IMR-90 (cell line): ENCODE data around the gene RAD23B. TPM values are rescaled to one million over a fixed set of nuclear protein-coding genes. Genes with fewer than 3 reads are reported as not detected.

Experiments
- ATAC-seq: fragments of 200-7000 bp; cut with Tn5 transposase; 2 replicates; pipeline ENCODE4 v1.9.1; 2020; ENCODE audit warnings: low read depth, mild to moderate bottlenecking, moderate library complexity
- BruUV-seq: library from RNA; stranded (reverse); fragments of 400-500 nt; replicated peaks from 2 replicates; lab custom pipeline; 2021; lab: Mats Ljungman, UMichigan
- CTCF ChIA-PET: fragments of 300-600 bp; formaldehyde crosslinking; extraction: SDS; loops from one replicate; lab custom pipeline; 2021; ENCODE audit warnings: antibody characterized with exemption; lab: Yijun Ruan, JAX
- POLR2A ChIA-PET: fragments of 300-600 bp; sonication (Branson Sonifier 250); formaldehyde crosslinking; loops from one replicate; lab custom pipeline; 2022; ENCODE audit warnings: antibody characterized with exemption; ENCODE audit not compliant: unreplicated experiment; lab: Charles Lee
- DNase-seq: peaks from one replicate; pipeline ENCODE4 v3.0.0; 2013
- H2AFZ ChIP-seq: replicated peaks from 2 replicates; pipeline ENCODE3; 2013; ENCODE audit warnings: low read length, mild to moderate bottlenecking; ENCODE audit not compliant: poor library complexity
- H2AK5ac ChIP-seq: 2 replicates; pipeline ENCODE4 v1.6.1; 2013; ENCODE audit warnings: low read depth, low read length, inconsistent platforms
- H2AK9ac ChIP-seq: replicated peaks from 2 replicates; pipeline ENCODE3; 2013; ENCODE audit warnings: mild to moderate bottlenecking, low read depth, low read length, moderate library complexity; ENCODE audit not compliant: poor library complexity
- H2BK120ac ChIP-seq: 2 replicates; pipeline ENCODE4 v1.6.1; 2013; ENCODE audit warnings: low read depth, low read length, inconsistent platforms
- H2BK15ac ChIP-seq: 3 replicates; pipeline ENCODE4 v1.6.1; 2013; ENCODE audit warnings: low read depth, low read length, inconsistent platforms
- H2BK20ac ChIP-seq: 2 replicates; pipeline ENCODE4 v1.6.1; 2013; ENCODE audit warnings: low read depth, mild to moderate bottlenecking, inconsistent platforms, low read length, moderate library complexity
- H2BK5ac ChIP-seq: 2 replicates; pipeline ENCODE4 v1.6.1; 2013; ENCODE audit warnings: mild to moderate bottlenecking, low read depth, low read length, inconsistent platforms; ENCODE audit not compliant: poor library complexity, severe bottlenecking
- H3K14ac ChIP-seq: replicated peaks from 2 replicates; pipeline ENCODE4 v1.6.1; 2013; ENCODE audit warnings: low read depth, low read length, inconsistent platforms
- H3K18ac ChIP-seq: 2 replicates; pipeline ENCODE4 v1.6.1; 2013; ENCODE audit warnings: low read depth, low read length, control low read depth
- H3K23ac ChIP-seq: 2 replicates; pipeline ENCODE4 v1.6.1; 2013; ENCODE audit warnings: low read depth, low read length, inconsistent platforms
- H3K27ac ChIP-seq: 2 replicates; pipeline ENCODE4 v1.5.1; 2013; ENCODE audit warnings: mild to moderate bottlenecking, control low read depth, low read length; ENCODE audit not compliant: insufficient read depth
- H3K27me3 ChIP-seq: 2 replicates; pipeline ENCODE4 v1.6.1; 2013; ENCODE audit warnings: low read length; ENCODE audit not compliant: control insufficient read depth, insufficient read depth
- H3K36me3 ChIP-seq: 2 replicates; pipeline ENCODE4 v1.6.1; 2013; ENCODE audit warnings: low read length, mixed read lengths; ENCODE audit not compliant: control insufficient read depth, insufficient read depth
- H3K4ac ChIP-seq: 2 replicates; pipeline ENCODE4 v1.6.1; 2013; ENCODE audit warnings: low read depth, low read length, inconsistent platforms
- H3K4me1 ChIP-seq: 2 replicates; pipeline ENCODE4 v1.6.1; 2013; ENCODE audit warnings: low read length, mixed read lengths; ENCODE audit not compliant: control insufficient read depth, insufficient read depth
- H3K4me2 ChIP-seq: 2 replicates; pipeline ENCODE4 v1.6.1; 2013; ENCODE audit warnings: low read depth, mild to moderate bottlenecking, control low read depth, low read length, moderate library complexity
- H3K4me3 ChIP-seq: 2 replicates; pipeline ENCODE4 v1.5.1; 2013; ENCODE audit warnings: low read depth, mild to moderate bottlenecking, control low read depth, low read length, moderate library complexity; ENCODE audit not compliant: insufficient read depth
- H3K56ac ChIP-seq: 2 replicates; pipeline ENCODE4 v1.6.1; 2013; ENCODE audit warnings: low read length, inconsistent platforms; ENCODE audit not compliant: insufficient read depth; ENCODE audit errors: extremely low read depth
- H3K79me1 ChIP-seq, 2 experiments: 2 replicates each; pipeline ENCODE4 v1.6.1; 2013; ENCODE audit warnings: low read length in 2 of 2, inconsistent platforms in 1 of 2, low read depth in 1 of 2
- H3K9ac ChIP-seq: 2 replicates; pipeline ENCODE4 v1.6.1; 2013; ENCODE audit warnings: low read depth, low read length, control low read depth
- H3K9me1 ChIP-seq: 2 replicates; pipeline ENCODE4 v1.6.1; 2013; ENCODE audit warnings: low read length, inconsistent platforms; ENCODE audit not compliant: insufficient read depth
- H3K9me3 ChIP-seq: 2 replicates; pipeline ENCODE4 v1.6.1; 2013; ENCODE audit warnings: low read length; ENCODE audit not compliant: control insufficient read depth, insufficient read depth
- H4K20me1 ChIP-seq: 2 replicates; pipeline ENCODE4 v1.6.1; 2013; ENCODE audit warnings: low read length, inconsistent platforms; ENCODE audit not compliant: insufficient read depth
- H4K5ac ChIP-seq: 2 replicates; pipeline ENCODE4 v1.6.1; 2013; ENCODE audit warnings: mild to moderate bottlenecking, low read depth, low read length, control low read depth
- H4K8ac ChIP-seq, 2 experiments: 2 replicates each; pipeline ENCODE4 v1.6.1; 2013; ENCODE audit warnings: low read depth in 2 of 2, low read length in 2 of 2, control low read depth in 1 of 2, inconsistent platforms in 1 of 2
- H4K91ac ChIP-seq: 2 replicates; pipeline ENCODE4 v1.6.1; 2013; ENCODE audit warnings: low read depth, low read length, inconsistent platforms; ENCODE audit not compliant: insufficient read depth
- BHLHE40 ChIP-seq: fragments of 150-350 bp; IDR thresholded peaks from 2 replicates; pipeline ENCODE4 v1.6.1; 2016; ENCODE audit warnings: mild to moderate bottlenecking, low read depth, low read length
- CEBPB ChIP-seq: IDR thresholded peaks from 2 replicates; pipeline ENCODE4 v1.6.1; 2012; ENCODE audit warnings: low read depth, low read length, improper control_type of control experiment
- CHD1 ChIP-seq: IDR thresholded peaks from 2 replicates; pipeline ENCODE4 v1.6.1; 2012; ENCODE audit warnings: low read depth, low read length, improper control_type of control experiment
- CTCF ChIP-seq: conservative IDR thresholded peaks from 2 replicates; pipeline ENCODE4 v1.5.1; 2012; ENCODE audit warnings: mild to moderate bottlenecking, low read depth, low read length, improper control_type of control experiment
- ELK1 ChIP-seq: fragments of 150-350 bp; IDR thresholded peaks from 2 replicates; pipeline ENCODE4 v1.6.1; 2016; ENCODE audit warnings: low read depth, mild to moderate bottlenecking, low read length, moderate library complexity, borderline replicate concordance
- FOS ChIP-seq: fragments of 150-350 bp; IDR thresholded peaks from 2 replicates; pipeline ENCODE4 v1.6.1; 2016; ENCODE audit warnings: low read depth, low read length
- MAFK ChIP-seq: IDR thresholded peaks from 2 replicates; pipeline ENCODE4 v1.6.1; 2012; ENCODE audit warnings: low read depth, low read length, improper control_type of control experiment
- MAZ ChIP-seq: IDR thresholded peaks from 2 replicates; pipeline ENCODE4 v1.6.1; 2012; ENCODE audit warnings: low read depth, mild to moderate bottlenecking, low read length, improper control_type of control experiment, moderate library complexity, borderline replicate concordance
- MXI1 ChIP-seq: IDR thresholded peaks from 2 replicates; pipeline ENCODE4 v1.6.1; 2012; ENCODE audit warnings: low read depth, mild to moderate bottlenecking, low read length, moderate library complexity, borderline replicate concordance
- NFE2L2 ChIP-seq: fragments of 150-350 bp; IDR thresholded peaks from 2 replicates; pipeline ENCODE4 v1.6.1; 2016; ENCODE audit warnings: low read depth, mild to moderate bottlenecking, low read length
- POLR2A ChIP-seq: IDR thresholded peaks from 2 replicates; pipeline ENCODE4 v1.6.1; 2012; ENCODE audit warnings: mild to moderate bottlenecking, low read depth, low read length
- RAD21 ChIP-seq: IDR thresholded peaks from 2 replicates; pipeline ENCODE4 v1.6.1; 2012; ENCODE audit warnings: low read length, improper control_type of control experiment
- RCOR1 ChIP-seq: IDR thresholded peaks from 2 replicates; pipeline ENCODE4 v1.6.1; 2012; ENCODE audit warnings: mild to moderate bottlenecking, low read length, improper control_type of control experiment; ENCODE audit not compliant: insufficient replicate concordance
- RFX5 ChIP-seq: IDR thresholded peaks from 2 replicates; pipeline ENCODE4 v1.8.0; 2012; ENCODE audit warnings: low read depth, mild to moderate bottlenecking, low read length, moderate library complexity
- SMC3 ChIP-seq: fragments of 150-350 bp; IDR thresholded peaks from 2 replicates; pipeline ENCODE4 v1.6.1; 2016; ENCODE audit warnings: low read depth, mild to moderate bottlenecking, antibody characterized with exemption, low read length, moderate library complexity
- USF2 ChIP-seq: fragments of 150-350 bp; IDR thresholded peaks from 2 replicates; pipeline ENCODE4 v1.6.1; 2017; ENCODE audit warnings: mild to moderate bottlenecking, antibody characterized with exemption, low read length, low read depth
- WGBS, 2 experiments: methylation state at CpG; one replicate each; pipeline versions ENCODE4 v1.1.5 to v1.1.7; 2013; ENCODE audit warnings: missing lambda C conversion rate in 2 of 2; ENCODE audit not compliant: insufficient read length in 1 of 2; ENCODE audit errors: extremely low coverage in 2 of 2; 5-methylcytosine and 5-hydroxymethylcytosine counted together
- dilution Hi-C: fragments of 300-500 bp; cut with HindIII; formaldehyde crosslinking; loops from one replicate; pipeline ENCODE4 v1.14.3; 2018; ENCODE audit warnings: low sequenced_read_pairs; ENCODE audit not compliant: unreplicated experiment
- in situ Hi-C: fragments of 300-500 bp; cut with MboI; formaldehyde crosslinking; loops from 3 replicates; pipeline ENCODE4 v1.14.3; 2019; ENCODE audit warnings: low sequenced_read_pairs, inconsistent platforms, mixed read lengths
- intact Hi-C: fragments of 100-400 bp; cut with micrococcal nuclease; formaldehyde crosslinking; loops from 2 replicates; pipeline ENCODE4 v1.10.0; 2022
- polyA plus RNA-seq, 3 experiments: library from polyadenylated mRNA; depleted of rRNA; stranded (reverse); fragments of >200 nt; gene quantifications; 2 replicates each; pipeline ENCODE4 v1.2.3, GENCODE V29; 2012; ENCODE audit warnings: low replicate concordance in 1 of 3
- total RNA-seq: library from RNA; depleted of rRNA; stranded (reverse); fragments of >200 nt; gene quantifications from 2 replicates; pipeline ENCODE4 v1.2.3, GENCODE V29; 2012

RAD23B gene
- total and polyA plus RNA-seq, 2 of the 4 experiments (the other 2 are of a cell fraction), result 126 to 148 TPM

GRCh38 chr9:107294756-107295155, 11.7 kb downstream of the RAD23B start:
- no peak overlapping the region for H2BK5ac ChIP-seq
- peaks cover 2% of the 10 kb centered on the region; the same call in 1 of the 2 replicates for H3K36me3 ChIP-seq
- BruUV-seq, result no TSS peak
- no peak overlapping the region for H3K56ac ChIP-seq
- H3K79me1 ChIP-seq, result peaks cover 0 to 29% of the 10 kb centered on the region in 2 experiments; a peak in 2 of 4 replicates
- no peak overlapping the region for H2AK9ac ChIP-seq
- H3K4me1 ChIP-seq, result peaks cover 12% of the 10 kb centered on the region
- no peak overlapping the region for H3K9ac ChIP-seq
- no peak overlapping the region for H2AFZ ChIP-seq
- no peaks in the 10 kb centered on the region for H3K27me3 ChIP-seq
- no peak overlapping the region for H2AK5ac ChIP-seq
- no peak overlapping the region for H2BK120ac ChIP-seq
- no peaks in the 10 kb centered on the region for H3K9me3 ChIP-seq
- in situ Hi-C loops (loop anchor here (25.0 kb wide), 1 partner anchor 407 kb away; no protein-coding TSS in a partner anchor), dilution Hi-C loops (no loop called here), intact Hi-C loops (no loop called here)
- H4K20me1 ChIP-seq, result peaks cover 97% of the 10 kb centered on the region
- H4K8ac ChIP-seq, result no peak overlapping the region
- ATAC-seq, result no peak
- H3K23ac ChIP-seq, result no peak overlapping the region
- no peak overlapping the region for H2BK15ac ChIP-seq
- WGBS, 2 experiments, result 85% methylated on average over 4 of the region's 4 CpGs; no CpG with 5 or more reads in 1 of the 2 experiments
- no peak overlapping the region for H4K91ac ChIP-seq
- no peak overlapping the region for H4K5ac ChIP-seq
- H3K9me1 ChIP-seq, result peaks cover 13% of the 10 kb centered on the region
- H3K4ac ChIP-seq, result no peak overlapping the region
- CTCF ChIA-PET, result no interaction called here
- no peak overlapping the region for H3K4me2 ChIP-seq
- DNase-seq, result no peak
- H3K14ac ChIP-seq, result no peak overlapping the region
- no peak overlapping the region for H3K18ac ChIP-seq
- TF ChIP-seq POLR2A, result no peak
- no peak for TF ChIP-seq BHLHE40
- no peak for TF ChIP-seq RCOR1
- TF ChIP-seq CTCF, result no peak
- TF ChIP-seq ELK1, result no peak
- TF ChIP-seq MXI1, result no peak
- TF ChIP-seq NFE2L2, result no peak
- TF ChIP-seq FOS, result no peak
- no peak for TF ChIP-seq RAD21
- no peak for TF ChIP-seq CEBPB
- no peak for TF ChIP-seq MAZ
- TF ChIP-seq SMC3, result no peak
- no peak for TF ChIP-seq MAFK
- TF ChIP-seq USF2, result no peak
- TF ChIP-seq CHD1, result no peak
- no peak for TF ChIP-seq RFX5
- POLR2A ChIA-PET, result interaction anchor here (0.6 kb wide), 1 partner anchor 1456 kb away, joined by 4 read pairs; no protein-coding TSS in a partner anchor
- H3K27ac ChIP-seq, result no peak overlapping the region
- H2BK20ac ChIP-seq, result no peak overlapping the region
- H3K4me3 ChIP-seq, result no peak overlapping the region
